Endothelial cell of umbilical vein (primary cell): ENCODE measurements around the gene ESAM. TPM values are rescaled to one million over a fixed set of nuclear protein-coding genes. Genes with fewer than 3 reads are reported as not detected.
A peak's percentile ranks its signal among the peaks of the same experiment; 100 is the strongest.

Source experiments
- BruUV-seq: library from RNA; stranded (reverse); fragments of 400-500 nt; replicated peaks from 2 replicates; lab custom pipeline; 2021; lab: Mats Ljungman, UMichigan
- CTCF ChIA-PET: fragments of 300-600, 350-600 bp; sonication (Branson Sonifier 250); formaldehyde crosslinking; loops from one replicate; lab custom pipeline; 2021; ENCODE audit warnings: antibody characterized with exemption, inconsistent platforms; lab: Charles Lee
- POLR2A ChIA-PET: fragments of 300-600, 350-600 bp; sonication (Branson Sonifier 250); formaldehyde crosslinking; loops from one replicate; lab custom pipeline; 2021; ENCODE audit warnings: antibody characterized with exemption, inconsistent platforms; lab: Charles Lee
- DNase-seq: peaks from one replicate; pipeline ENCODE4 v3.0.0-alpha.2; 2011; ENCODE audit warnings: low read depth, low spot score
- FAIRE-seq: peaks from 2 replicates; lab custom pipeline; 2011; peaks lifted over from hg19 to GRCh38; lab: Jason Lieb, UNC
- H2AFZ ChIP-seq: 2 replicates; pipeline ENCODE4 v1.6.0; 2012; ENCODE audit warnings: low read depth, low read length, control low read depth, inconsistent platforms
- H3K27ac ChIP-seq: 2 replicates; pipeline ENCODE4 v1.5.1; 2011; ENCODE audit warnings: low read depth, mild to moderate bottlenecking, control low read depth, low read length, moderate library complexity; ENCODE audit not compliant: insufficient read depth
- H3K27me3 ChIP-seq, 2 experiments: 2 replicates each; pipeline versions ENCODE4 v1.6.0 to v1.6.1; 2011; ENCODE audit warnings: low read length in 2 of 2, mixed read lengths in 1 of 2; ENCODE audit not compliant: control insufficient read depth in 2 of 2, insufficient read depth in 2 of 2
- H3K36me3 ChIP-seq, 2 experiments: 2 replicates in 1 of 2; 3 replicates in 1 of 2; pipeline ENCODE4 v1.5.1; 2011; ENCODE audit warnings: low read length in 2 of 2, mild to moderate bottlenecking in 1 of 2, moderate library complexity in 1 of 2; ENCODE audit not compliant: control insufficient read depth in 2 of 2, insufficient read depth in 2 of 2; ENCODE audit errors: extremely low read depth in 1 of 2
- H3K4me1 ChIP-seq: 3 replicates; pipeline ENCODE4 v1.5.1; 2011; ENCODE audit warnings: mild to moderate bottlenecking, low read length; ENCODE audit not compliant: control insufficient read depth, insufficient read depth; ENCODE audit errors: extremely low read depth
- H3K4me2 ChIP-seq: 2 replicates; pipeline ENCODE4 v1.6.1; 2011; ENCODE audit warnings: low read length, control low read depth, mixed read lengths; ENCODE audit not compliant: insufficient read depth
- H3K4me3 ChIP-seq, 3 experiments: fragments of 200-600 bp in 1 of 3; sonication (generic), shearing (Covaris generic) in 1 of 3; replicated peaks in 1 of 3; 2 replicates each; pipeline ENCODE4 v1.5.1; 2011 to 2016; ENCODE audit warnings: control low read depth in 3 of 3, low read length in 3 of 3, mild to moderate bottlenecking in 2 of 3, inconsistent platforms in 1 of 3, low read depth in 1 of 3, moderate library complexity in 1 of 3; ENCODE audit not compliant: insufficient read depth in 1 of 3
- H3K79me2 ChIP-seq: 2 replicates; pipeline ENCODE4 v1.6.0; 2012; ENCODE audit warnings: low read length, inconsistent platforms; ENCODE audit not compliant: control insufficient read depth, insufficient read depth
- H3K9ac ChIP-seq: replicated peaks from 2 replicates; pipeline ENCODE3; 2011; ENCODE audit warnings: low read length, control low read depth; ENCODE audit not compliant: insufficient read depth; ENCODE audit errors: extremely low read depth
- H3K9me1 ChIP-seq: replicated peaks from 3 replicates; pipeline ENCODE4 v1.6.0; 2011; ENCODE audit warnings: mild to moderate bottlenecking, low read length; ENCODE audit not compliant: control insufficient read depth, insufficient read depth; ENCODE audit errors: extremely low read depth
- H3K9me3 ChIP-seq: replicated peaks from 2 replicates; pipeline ENCODE4 v1.5.1; 2012; ENCODE audit warnings: low read length, inconsistent platforms; ENCODE audit not compliant: control insufficient read depth, insufficient read depth
- H4K20me1 ChIP-seq: replicated peaks from 2 replicates; pipeline ENCODE3; 2011; ENCODE audit warnings: mild to moderate bottlenecking, low read length; ENCODE audit not compliant: control insufficient read depth, insufficient read depth; ENCODE audit errors: extremely low read depth
- FOS ChIP-seq: IDR thresholded peaks from 2 replicates; pipeline ENCODE4 v1.6.1; 2011; ENCODE audit warnings: mild to moderate bottlenecking, low read length, moderate library complexity, borderline replicate concordance; ENCODE audit not compliant: insufficient read depth
- GATA2 ChIP-seq: IDR thresholded peaks from 2 replicates; pipeline ENCODE4 v1.7.0; 2011; ENCODE audit warnings: low read depth, mild to moderate bottlenecking, moderate library complexity, mixed read lengths, low read length; ENCODE audit not compliant: insufficient read length, insufficient read depth
- JUN ChIP-seq: IDR thresholded peaks from 2 replicates; pipeline ENCODE4 v1.6.1; 2011; ENCODE audit warnings: borderline replicate concordance, low read depth; ENCODE audit not compliant: insufficient read length, insufficient read depth
- POLR2AphosphoS5 ChIP-seq: IDR thresholded peaks from 2 replicates; pipeline ENCODE4 v1.6.1; 2012; ENCODE audit warnings: low read depth, mild to moderate bottlenecking, control low read depth, low read length, moderate library complexity; ENCODE audit not compliant: insufficient read depth
- dilution Hi-C: fragments of 300-500 bp; cut with MboI; formaldehyde crosslinking; loops from one replicate; pipeline ENCODE4 v1.15.0; 2019; ENCODE audit warnings: low sequenced_read_pairs; ENCODE audit not compliant: extremely low pct_ligation_motif_present
- intact Hi-C: fragments of 100-400 bp; cut with micrococcal nuclease; formaldehyde crosslinking; loops from one replicate; pipeline ENCODE4 v1.10.0; 2022
- polyA plus RNA-seq, 4 experiments: library from polyadenylated mRNA; depleted of rRNA in 3 of 4; stranded (reverse) in 3 of 4; unstranded in 1 of 4; fragments of >200 nt; gene quantifications; 2 replicates each; pipeline versions ENCODE4 v1.2.1 to v1.2.3, GENCODE V29; 2011 to 2012; ENCODE audit warnings: missing spikeins in 1 of 4
- total RNA-seq: library from RNA; stranded (reverse); gene quantifications from 2 replicates; pipeline ENCODE4 v1.2.3, GENCODE V29; 2021

The ESAM gene
- total and polyA plus RNA-seq, 2 donors (not counting 3 experiments of a cell fraction or from before 2014, with no cell fraction given): 273 to 383 TPM

- H3K9me1 ChIP-seq: no peaks in the 10 kb centered on the region
- H3K27me3 ChIP-seq: no peaks in the 10 kb centered on the region
- no peaks in the 10 kb centered on the region for H3K9me3 ChIP-seq
- no peak within 1 kb of the TSS for H2AFZ ChIP-seq
- BruUV-seq: no TSS peak
- dilution Hi-C loops (no loop called here), intact Hi-C loops (no loop called here)
- DNase-seq (no peak), FAIRE-seq (no peak)
- no peak within 1 kb of the TSS for H3K4me2 ChIP-seq
- H3K9ac ChIP-seq: no peak within 1 kb of the TSS
- CTCF ChIA-PET: interaction anchor here (1.0 to 16.9 kb wide), 8 partner anchors 8 to 107 kb away, joined by 4 to 301 read pairs (median 18); partner anchors contain the start of genes ESAM, SIAE and SPA17
- no peak for TF ChIP-seq GATA2
- TF ChIP-seq POLR2AphosphoS5: peak; percentile 28
- no peak for TF ChIP-seq JUN
- TF ChIP-seq FOS: no peak
- POLR2A ChIA-PET: interaction anchor here (1.4 kb wide), 1 partner anchor 83 kb away, joined by 4 read pairs; no protein-coding TSS in a partner anchor
- peaks cover 76% of the 10 kb centered on the region for H3K4me1 ChIP-seq
- H4K20me1 ChIP-seq: no peaks in the 10 kb centered on the region
- H3K4me3 ChIP-seq: no peak within 1 kb of the TSS
- peak within 1 kb of the TSS; percentile 28 for H3K27ac ChIP-seq
- H3K79me2 ChIP-seq: peaks cover 15% of the 10 kb centered on the region
- H3K36me3 ChIP-seq: peaks cover 21 to 36% of the 10 kb centered on the region in 2 experiments
Observed at GRCh38 chr11:124751741-124752470, 10.2 kb downstream of the ESAM start, which contains the start of gene VSIG2. VSIG2 (minus strand) TSS chr11:124752255; CDS start chr11:124752137, 118 bp downstream.

GRCh38 chr11:124751391-124751740 is 10.7 kb downstream of the ESAM start:
- H3K4me1 ChIP-seq: peaks cover 71% of the 10 kb centered on the region
- H3K27ac ChIP-seq: no peak overlapping the region
- peaks cover 9% of the 10 kb centered on the region for H3K79me2 ChIP-seq
- H2AFZ ChIP-seq: no peak overlapping the region
- POLR2A ChIA-PET: no interaction called here
- no peaks in the 10 kb centered on the region for H3K27me3 ChIP-seq
- H4K20me1 ChIP-seq: no peaks in the 10 kb centered on the region
- CTCF ChIA-PET: interaction anchor here (0.5 to 16.9 kb wide), 4 partner anchors 9 to 116 kb away, joined by 3 to 301 read pairs (median 136); partner anchors contain the start of genes ESAM, SIAE and SPA17
- DNase-seq (no peak), FAIRE-seq (no peak)
- no peak overlapping the region for H3K9ac ChIP-seq
- no peak overlapping the region for H3K4me2 ChIP-seq
- dilution Hi-C loops (no loop called here), intact Hi-C loops (no loop called here)
- no TSS peak for BruUV-seq
- H3K36me3 ChIP-seq: peaks cover 19 to 32% of the 10 kb centered on the region in 2 experiments
- no peaks in the 10 kb centered on the region for H3K9me1 ChIP-seq
- H3K4me3 ChIP-seq: no peak overlapping the region
- TF ChIP-seq JUN: no peak
- H3K9me3 ChIP-seq: no peaks in the 10 kb centered on the region
